ENCODE measurements around the gene NEDD8.

NEDD8 gene

DNA sequence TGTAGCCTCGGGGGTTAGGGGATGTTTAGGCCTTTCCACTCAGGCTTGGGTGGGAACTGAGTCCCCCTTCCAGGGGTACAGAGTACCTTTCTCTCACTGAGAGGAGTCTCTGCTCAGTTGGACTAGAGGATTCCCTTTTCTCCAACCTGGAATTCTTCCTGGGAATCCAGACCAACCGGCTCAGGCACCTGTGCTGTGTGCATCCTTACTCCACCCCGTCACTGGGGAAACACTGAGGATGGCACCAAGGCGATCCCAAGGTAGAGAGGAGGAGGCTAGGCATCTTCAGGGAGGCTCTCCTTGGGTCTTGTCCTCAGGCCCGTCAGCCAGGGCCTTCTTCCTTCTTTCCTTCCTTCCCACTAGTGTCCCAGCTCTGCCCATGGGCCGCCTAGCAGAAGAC lies 31.7 kb upstream of the NEDD8 start:
- DNase-seq (ENCODE audit: low read depth, low spot score), result no peak

DNA sequence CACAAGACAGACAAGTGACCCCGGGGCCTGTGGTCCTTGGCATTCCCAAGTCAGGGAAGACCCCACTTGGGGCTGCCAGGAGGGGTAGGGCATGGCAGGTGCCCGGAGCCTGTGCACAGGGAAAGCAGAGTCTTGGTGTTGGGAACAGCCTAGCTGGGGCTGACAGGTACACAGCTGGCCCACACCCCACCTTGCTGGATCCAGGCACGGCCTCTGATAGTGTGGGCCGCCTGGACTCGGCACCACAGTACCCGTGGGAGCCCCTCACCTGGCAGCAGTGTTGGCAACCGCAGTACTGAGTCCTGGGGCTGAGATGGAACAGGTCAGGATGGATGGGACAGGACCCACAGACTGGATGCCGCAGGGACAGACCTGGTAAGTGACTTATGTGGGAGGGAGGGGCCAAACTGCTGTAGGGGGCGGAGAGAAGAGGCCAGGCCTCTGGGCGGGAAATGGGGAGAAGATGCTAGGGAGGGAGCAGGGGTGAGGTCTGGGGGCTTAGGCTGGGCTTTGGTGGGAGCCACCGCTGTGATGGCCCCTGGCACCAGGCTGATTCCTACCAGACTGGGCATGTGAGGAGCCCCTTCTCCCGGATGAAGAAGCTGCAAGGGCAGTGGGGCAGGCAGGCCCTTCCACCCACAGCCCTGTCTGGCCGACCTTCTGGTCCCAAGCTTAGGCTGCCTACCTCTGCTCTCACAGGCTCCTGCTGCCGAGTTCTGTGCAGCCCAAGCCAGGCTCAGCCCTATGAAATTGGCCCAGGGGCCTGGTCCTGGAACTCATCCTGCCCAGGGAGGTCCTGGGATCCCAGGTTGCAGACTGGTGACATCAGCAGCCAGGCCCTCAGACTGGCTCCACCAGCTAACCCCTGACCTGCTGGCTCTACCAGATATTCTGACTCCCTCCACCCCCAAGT lies 30.9 kb upstream of the NEDD8 start, which contains the start of gene TGM1:
Gene TGM1 (minus strand): TSS at position 357 of the 913 bp plus-strand sequence. CDS start 825 bp downstream, outside the sequence.
- DNase-seq (ENCODE audit: low read depth, low spot score), result no peak

DNA sequence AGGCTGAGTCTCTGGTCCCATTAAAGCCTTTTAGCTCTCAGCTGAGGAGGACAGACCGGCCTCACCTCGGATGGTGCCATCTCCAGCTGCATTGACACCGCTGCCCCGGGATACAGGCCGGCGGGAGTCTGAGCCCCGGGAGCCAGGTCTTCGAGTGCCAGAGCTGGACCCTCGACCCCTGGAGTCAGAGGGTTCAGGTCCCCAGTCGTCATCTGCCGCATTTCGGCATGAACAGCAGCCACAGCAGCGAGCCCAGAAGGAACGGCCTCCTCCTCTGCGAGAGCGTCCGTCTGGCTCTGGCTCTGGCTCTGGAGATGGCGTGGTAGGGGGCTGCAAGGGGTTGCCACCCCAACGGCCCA lies 29.8 kb upstream of the NEDD8 start:
- no peak for DNase-seq (ENCODE audit: low read depth, low spot score)

DNA sequence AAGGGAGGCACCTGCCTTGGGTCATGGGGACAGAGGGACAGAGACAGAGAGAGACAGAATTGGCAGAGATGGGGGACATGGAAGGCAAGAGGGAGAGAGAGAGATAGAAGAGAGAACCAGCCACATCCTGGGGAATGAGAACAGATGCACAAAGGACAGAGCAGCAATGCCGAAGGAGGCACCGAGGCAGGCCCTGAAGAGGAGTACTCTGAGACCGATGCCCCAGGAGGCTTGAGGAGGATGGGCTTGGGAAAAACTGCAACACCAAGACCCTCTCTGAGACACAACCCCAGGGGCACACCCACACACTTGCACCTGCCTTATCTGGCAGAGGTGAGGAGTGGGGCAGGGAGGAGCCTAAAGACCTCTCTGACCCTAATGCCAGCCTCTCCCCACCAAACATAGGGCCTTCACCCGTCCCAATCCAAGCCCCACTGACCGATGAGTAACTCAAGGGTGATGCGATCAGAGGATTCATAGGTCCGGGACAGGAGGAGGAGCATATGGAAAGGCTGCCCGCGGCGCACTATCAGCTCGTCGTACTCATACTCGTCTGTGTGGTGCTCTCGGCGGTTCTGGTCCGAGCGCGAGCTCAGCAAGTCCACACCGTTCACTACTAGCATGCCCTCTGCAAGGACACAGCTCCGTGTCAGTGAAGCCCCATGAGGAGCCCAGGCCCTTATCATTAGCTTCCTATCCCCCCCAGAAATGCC lies 29.2 kb upstream of the NEDD8 start:
- DNase-seq (ENCODE audit: low read depth, low spot score), result no peak

DNA sequence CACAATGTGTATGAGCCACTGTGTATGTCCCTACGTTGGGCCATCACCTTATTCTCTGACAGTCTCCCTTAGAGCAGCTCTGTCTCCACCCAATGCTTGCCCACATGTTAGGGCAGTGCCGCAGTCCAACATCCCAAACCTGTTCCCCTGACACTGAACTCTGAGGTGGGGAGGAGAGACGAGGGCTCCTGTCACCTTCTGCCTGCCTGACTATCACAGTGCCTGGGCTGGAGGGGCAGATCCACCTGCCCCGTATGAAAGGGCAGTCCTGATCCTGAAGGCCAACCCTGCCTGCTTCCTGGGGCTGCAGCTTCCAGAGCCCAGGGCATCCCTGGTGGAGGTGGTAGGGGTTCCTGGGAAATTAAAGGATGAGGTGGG lies 28.6 kb upstream of the NEDD8 start:
- no peak for DNase-seq (ENCODE audit: low read depth, low spot score)

DNA sequence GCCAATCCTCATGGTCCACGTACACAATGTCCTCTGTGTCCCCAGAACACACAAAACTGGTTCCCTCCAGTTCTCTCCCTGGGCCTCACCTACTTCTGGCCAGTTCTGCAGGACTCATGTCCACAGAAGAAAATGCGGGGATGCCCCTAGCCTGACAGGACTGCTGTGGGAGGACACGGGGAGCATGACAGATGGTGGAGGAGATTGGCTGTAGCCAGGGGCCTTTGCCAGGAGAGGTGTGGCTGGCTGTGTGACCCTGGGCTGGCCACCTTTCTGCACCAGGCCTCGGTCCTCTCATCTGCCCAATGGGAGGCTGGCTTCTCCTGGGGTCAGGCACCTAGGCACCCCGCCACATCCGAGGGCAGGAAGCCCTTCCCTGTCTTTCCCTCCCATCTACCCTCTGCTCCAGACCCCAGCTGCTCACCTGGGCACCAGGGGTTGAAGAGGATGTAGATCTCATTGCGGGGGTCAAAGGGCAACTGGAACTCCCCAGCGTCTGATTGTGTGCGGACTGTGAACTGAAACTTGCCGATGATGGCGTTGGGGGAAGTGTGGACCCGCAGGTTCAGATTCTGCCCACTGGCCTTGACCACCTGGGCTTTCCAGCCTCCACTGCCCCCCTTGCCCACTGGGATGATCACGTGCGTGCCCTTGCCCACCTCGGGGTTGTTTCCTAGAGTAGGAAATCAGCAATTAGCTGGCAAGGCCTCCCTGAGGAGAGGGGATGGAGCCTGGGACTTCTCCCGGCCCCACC lies 28.0 kb upstream of the NEDD8 start:
- DNase-seq (ENCODE audit: low read depth, low spot score), result no peak

DNA sequence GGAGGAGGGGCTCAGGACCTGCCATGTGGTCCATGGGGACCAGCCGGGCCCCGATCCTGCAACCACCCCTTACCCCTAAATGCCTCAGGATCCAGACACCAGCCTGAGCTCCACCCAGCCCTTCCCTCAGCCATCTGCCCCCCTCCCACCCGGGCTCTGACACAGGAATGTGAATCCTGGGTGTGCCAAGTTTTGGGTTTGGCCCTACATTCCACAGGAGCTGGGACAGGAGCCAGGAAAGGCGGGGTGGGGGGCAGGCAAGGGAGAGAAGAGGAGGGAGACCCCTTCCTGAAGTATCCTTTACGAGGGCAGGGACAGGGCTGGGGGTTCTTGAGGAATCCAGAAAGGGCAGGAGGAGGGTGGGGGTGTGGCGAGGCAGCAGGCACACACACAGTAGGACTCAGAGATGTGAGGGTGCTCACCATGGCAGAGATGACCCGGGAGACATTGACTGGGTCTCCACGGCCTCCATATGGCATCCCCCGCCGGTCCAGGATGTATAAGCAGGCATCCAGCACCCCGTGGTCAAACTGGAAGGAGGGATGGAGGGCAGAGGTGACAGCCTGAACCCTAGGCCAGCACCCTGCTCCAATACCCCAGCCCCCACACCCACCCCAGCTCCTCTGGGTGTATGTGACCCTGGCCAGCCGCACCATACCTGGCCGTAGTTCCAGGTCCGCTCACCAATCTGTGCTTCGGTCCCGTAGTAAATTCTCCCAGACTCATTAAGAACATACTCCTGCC lies 27.3 kb upstream of the NEDD8 start:
- DNase-seq (ENCODE audit: low read depth, low spot score), result peak; percentile 93

DNA sequence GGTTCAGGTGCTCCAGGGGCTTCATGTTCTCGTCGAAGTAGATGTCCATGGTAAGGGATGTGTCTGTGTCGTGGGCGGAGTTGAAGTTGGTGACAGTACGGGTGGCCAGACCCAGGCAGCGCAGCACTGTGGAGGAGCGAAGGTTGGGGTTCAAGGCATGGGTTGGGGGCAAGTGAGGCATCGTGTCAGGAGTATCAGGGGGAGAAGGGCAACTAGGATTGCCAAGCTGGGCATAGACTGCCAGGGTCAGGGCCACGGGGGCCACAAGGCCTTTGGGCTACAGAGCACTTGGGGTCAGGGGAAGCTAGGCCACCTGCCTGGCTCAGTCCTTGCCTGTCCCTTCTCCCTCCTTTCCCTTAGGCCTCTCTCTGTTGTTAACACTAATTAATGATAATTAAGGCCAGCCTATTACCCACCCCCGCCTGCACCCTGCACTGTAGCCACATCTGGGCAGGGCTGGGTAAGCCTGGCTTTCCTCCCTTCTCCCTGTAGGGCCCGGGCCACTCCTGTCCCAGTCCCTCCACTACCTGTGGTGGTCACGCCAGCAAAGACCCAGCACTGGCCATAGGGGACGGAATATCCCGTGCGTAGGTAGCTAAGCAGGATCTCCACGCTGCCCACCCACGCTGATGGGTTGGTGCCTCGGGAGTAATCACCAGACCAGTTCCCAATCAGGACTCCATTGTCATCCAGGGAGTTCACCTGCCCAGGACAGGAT lies 26.5 kb upstream of the NEDD8 start:
- DNase-seq (ENCODE audit: low read depth, low spot score), result no peak

DNA sequence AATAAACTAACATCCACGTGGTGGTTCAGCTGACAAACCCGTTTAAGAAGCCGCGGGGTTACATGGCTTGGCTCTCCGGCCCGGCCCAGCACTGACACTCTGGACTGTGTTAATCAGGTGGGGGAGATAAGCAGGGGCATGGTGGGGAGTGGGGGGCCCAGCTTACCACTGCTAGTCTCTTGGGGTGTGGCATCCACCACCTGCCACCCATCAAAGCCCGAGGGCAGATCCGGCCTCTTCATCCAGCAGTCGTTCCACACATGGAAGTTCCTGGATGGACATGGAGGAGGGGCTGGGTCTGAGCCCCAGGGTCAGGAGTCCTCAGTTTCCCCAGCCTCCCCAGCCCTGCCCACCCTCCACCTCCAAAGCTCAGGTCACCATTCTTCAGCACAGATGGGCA lies 26.0 kb upstream of the NEDD8 start:
- DNase-seq (ENCODE audit: low read depth, low spot score), result no peak

DNA sequence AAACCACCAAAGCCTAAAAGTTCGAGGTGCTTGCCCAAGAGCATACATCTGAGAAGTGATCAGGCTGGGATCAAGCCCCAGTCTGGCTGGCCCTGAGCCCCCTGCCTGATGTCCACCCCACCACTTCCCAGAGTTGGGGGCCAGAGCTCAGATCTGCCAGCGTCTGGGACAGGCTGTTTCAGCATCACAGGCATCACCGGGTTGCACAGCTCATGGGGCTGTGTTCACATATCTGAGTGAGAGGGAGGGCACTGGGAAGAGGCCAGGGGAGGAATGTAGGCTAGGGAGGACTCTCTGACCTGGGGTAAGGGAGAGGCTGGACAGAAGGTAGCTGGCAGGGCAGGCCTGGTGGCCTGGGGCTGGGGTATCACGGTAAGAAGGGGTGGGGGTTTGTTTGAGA lies 24.8 kb upstream of the NEDD8 start:
- no peak for DNase-seq (ENCODE audit: low read depth, low spot score)

DNA sequence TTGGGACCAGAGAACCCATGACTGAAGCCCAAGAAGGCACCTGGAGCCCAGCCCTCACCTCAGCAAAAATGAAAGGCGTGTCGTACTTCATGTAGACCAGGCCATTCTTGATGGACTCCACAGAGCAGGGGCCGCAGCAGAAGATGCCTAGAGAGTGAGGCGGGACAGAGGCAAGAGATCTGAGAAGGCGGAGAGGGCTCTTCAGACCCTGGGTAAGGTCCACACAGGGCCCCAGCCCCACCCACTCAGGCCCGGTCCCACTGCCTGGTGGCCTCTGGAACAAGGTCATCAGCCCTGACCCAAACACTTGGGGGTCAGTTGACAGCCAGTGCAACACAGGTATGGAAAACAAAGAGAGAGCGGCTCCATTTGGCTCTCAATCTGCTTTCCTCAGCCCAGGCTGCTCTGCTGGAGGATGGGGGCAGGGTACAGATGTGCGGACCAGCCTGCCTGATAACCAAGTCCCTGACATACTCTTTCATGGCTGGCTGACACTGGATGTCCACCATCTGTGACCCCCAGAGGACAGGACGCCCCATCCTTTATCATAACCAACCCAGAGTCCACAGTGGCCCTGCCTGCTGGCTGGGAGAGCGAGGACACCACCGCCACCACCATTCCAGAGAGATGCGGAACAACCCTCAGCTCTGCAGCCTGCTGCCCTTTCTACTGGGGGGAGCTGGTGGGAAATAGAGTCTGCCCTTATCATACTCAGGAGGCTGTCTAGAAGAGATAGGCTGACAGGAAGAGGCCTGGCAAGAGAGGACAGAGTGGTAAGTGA lies 24.0 kb upstream of the NEDD8 start:
- no peak for DNase-seq (ENCODE audit: low read depth, low spot score)

DNA sequence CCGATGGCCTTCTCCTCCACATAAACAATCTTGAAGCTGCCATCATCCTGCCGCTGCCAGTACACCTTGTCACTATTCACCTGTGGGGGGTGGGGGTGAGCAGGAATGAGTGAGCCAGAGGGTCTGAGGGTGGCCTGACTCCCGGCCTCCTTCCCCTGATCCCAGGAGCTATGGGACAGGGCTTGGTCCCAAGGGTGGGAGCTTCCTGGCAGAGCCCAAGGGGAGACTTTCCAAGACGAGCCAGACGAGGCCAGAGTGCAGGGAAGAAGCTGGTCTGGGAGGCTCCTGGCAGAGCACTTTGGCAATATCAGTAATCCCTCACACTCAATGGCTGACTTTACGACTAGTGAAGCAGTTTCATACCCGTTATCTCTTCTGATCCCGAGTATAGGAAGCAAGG lies 23.3 kb upstream of the NEDD8 start:
- no peak for DNase-seq (ENCODE audit: low read depth, low spot score)

DNA sequence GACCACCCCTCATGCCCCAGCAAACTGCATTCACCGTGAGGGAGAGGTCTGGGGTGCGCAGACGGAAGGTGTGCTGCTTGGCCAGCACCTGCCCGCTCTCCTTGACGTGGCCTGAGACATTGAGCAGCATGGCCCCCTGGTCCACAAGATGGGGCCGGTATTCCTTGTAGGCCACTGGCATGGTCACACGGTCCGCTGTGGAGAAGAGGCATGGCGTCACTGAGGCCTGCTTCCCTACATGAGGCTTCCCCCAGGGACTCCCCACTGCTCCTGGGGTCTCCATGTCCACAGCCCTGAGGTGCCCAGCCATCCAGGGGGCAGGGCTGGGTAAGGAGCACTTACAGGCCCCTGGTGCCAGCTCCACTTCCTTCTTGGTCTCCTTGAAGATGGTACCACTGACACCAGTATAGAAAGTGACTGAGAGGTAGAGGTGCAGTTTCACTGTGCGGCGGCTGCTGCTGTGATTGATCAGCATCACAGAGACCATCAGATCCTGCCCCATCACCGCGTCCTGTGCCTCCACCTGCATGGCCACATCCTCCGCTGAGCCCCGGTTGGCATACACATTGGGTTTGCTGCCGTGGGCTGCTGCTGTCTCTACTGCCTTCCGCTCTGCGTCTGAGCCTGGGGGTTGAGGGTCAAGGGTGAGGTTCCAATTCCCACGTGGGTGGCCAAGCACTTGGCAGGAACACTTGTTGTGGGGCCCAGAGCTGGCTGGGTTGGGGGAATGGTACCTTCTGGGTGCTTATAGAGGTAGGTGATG lies 22.6 kb upstream of the NEDD8 start:
- no peak for DNase-seq (ENCODE audit: low read depth, low spot score)

DNA sequence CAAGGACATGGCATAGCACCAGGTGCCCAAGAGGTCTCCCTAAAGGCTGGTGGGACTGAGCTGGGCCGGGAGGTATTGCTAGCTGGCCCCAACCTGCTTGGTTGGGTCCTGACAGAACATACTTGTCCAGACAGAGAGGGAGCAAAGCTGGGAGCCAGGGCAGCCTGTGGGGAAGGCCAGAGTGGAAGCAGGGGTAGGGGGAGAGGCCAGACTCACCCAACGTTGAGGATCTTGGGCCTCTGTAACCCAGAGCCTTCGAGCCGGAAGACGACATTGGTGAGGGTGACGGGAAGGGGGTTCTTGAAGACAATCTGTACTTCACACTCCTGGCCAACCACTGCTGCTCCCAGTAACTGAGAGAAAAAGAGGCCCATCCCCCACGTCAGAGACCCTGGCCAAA lies 21.8 kb upstream of the NEDD8 start:
- no peak for DNase-seq (ENCODE audit: low read depth, low spot score)

DNA sequence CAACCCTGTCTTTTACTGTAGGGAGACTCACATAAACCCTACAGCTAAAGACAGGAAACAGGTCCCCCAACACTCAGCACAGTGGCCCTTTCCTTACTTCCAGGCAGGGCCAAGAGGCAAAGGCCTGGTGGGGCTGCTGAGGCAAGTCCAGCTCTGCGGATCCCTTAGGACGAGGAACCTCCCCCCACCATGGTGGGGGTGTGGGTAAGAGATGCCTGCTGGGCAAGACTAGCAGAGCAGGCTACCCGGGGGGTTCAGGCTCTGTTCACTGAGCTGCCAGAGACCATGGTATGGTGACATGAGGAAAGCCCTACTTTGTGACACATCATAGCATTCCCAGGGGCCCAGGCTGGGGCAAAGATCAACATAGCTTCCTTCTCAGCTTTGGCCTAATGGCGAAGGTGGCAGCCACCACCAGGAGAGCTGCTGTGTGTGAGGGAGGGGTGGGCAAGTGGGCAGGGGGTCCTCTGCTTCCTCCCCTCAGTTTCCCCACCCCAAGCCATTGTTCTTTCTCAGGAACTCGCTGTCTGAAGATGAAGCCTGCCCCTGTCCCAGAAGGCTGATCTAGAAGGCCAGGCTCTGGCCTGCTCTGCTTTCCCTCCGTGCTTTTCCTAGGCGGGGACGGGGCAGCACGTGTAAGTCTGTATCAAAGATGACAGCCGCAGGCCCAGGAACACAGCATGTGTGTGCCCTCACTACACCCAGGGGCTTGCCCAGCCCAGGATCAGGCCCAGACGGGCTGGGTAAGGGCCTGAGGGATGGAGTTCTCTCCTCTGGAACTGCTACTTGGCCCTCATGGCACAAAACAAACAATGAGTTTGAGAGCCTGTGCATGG lies 20.3 kb upstream of the NEDD8 start:
- no peak for DNase-seq (ENCODE audit: low read depth, low spot score)

DNA sequence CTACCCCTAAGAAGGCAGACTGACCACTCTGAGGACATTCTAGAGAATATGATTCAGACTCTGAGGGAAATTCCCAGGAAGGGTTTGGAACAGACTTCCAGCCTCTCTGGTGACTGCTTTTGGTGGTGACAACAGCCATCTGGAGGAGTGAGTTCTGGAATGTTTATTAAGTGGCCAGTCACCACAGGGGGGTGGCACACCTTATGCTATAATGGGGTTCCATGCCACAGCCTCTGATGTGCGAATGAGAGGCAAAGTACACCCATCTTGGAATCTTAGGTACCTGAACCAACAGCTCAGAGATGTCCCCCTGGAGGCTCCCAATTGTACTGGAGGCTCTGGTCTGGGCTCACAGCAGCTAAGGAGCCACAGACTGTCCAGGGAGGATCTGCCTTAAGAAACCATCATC lies 19.7 kb upstream of the NEDD8 start:
- DNase-seq (ENCODE audit: low read depth, low spot score), result peak; percentile 71

DNA sequence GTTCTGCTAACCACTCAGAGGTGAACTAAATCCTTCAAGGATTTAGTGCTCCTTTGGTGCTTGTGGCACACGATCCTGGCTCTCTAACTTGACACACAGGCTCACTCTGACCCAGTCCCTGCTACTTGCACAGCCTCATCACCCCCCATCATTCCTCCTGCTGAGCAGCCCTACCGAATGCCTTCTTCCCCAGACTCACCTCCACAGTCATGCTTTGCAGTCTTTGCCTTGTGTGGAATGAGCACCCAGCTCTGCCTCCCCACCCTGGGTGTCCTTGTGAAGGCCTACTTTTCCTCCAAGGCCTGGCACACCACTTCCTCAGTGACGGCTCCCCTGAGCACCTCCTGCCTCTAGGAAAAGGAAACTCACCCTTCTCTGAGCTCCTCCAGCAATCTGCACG lies 18.2 kb upstream of the NEDD8 start:
- no peak for DNase-seq (ENCODE audit: low read depth, low spot score)

DNA sequence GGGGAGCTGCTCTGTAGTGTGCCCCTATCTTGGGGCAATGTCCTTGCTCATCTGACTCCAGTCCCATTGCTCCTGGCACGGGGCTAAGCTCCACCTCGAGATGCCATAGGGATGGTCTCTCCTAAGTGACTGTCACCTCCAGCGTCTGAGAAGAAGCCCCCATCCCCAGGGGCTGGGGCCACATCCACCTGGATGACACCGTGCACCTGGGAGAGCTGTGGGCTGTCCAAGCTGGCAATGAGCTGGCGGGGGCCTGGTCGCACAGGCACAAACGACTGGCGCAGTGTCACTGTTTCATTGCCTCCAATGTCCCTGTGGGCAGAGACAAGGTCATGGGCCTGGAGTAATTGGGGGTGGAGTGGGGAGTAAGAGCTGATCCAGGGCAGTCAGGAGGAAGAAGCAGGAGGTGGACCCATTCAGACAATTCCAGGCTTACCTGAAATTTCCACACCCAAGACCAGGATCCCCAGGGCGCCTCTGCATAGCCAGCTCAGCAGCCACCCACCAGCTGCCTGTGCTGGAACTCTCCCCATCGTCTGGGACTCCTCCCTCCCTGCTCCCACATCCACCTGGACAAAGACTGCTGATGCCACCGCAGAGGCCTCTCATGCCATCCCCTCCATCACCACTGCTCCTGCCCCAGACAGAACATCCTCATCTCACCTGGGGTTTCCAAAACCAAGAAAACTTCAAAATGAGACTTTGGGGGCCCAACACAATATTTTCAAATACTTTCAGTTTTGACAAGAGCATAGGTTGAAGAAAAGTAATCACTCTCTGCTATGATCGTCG lies 17.3 kb upstream of the NEDD8 start:
- no peak for DNase-seq (ENCODE audit: low read depth, low spot score)
